Measurements from ENCODE around the gene CKAP5.

The CKAP5 gene

GRCh38 chr11:46874586-46874985, 28.5 kb upstream of the CKAP5 start:
- DNase-seq (no peak), ATAC-seq (replicated peaks) (peak; percentile 42 to 68)
- H3K4me3 Mint-ChIP-seq: no peak overlapping the region
- no peak overlapping the region for H3K27ac Mint-ChIP-seq
- peaks cover 0 to 6% of the 10 kb centered on the region in 2 donors for H3K27me3 Mint-ChIP-seq
- no peaks in the 10 kb centered on the region for H3K4me1 Mint-ChIP-seq
- H3K36me3 Mint-ChIP-seq: no peaks in the 10 kb centered on the region
- H3K9me3 Mint-ChIP-seq: no peaks in the 10 kb centered on the region

- Mint-ChIP-seq H3K36me3 (no peaks in the 10 kb centered on the region), H3K27ac (no peak overlapping the region), H3K4me1 (no peaks in the 10 kb centered on the region), H3K4me3 (no peak overlapping the region), H3K27me3 (peaks cover 0 to 6% of the 10 kb centered on the region in 2 donors), H3K9me3 (no peaks in the 10 kb centered on the region)
- ATAC-seq (replicated peaks) (no peak), DNase-seq (no peak)
Observed at GRCh38 chr11:46868912-46869311, 22.8 kb upstream of the CKAP5 start.

- peaks cover 0 to 3% of the 10 kb centered on the region in 2 donors for H3K9me3 Mint-ChIP-seq
- H3K27me3 Mint-ChIP-seq: no peaks in the 10 kb centered on the region
- H3K27ac Mint-ChIP-seq: no peak overlapping the region
- DNase-seq (no peak), ATAC-seq (replicated peaks) (no peak)
- no peaks in the 10 kb centered on the region for H3K4me1 Mint-ChIP-seq
- H3K4me3 Mint-ChIP-seq: no peak overlapping the region
- no peaks in the 10 kb centered on the region for H3K36me3 Mint-ChIP-seq
Observed at GRCh38 chr11:46865340-46865739, 19.3 kb upstream of the CKAP5 start.

GRCh38 chr11:46860218-46860617, 14.1 kb upstream of the CKAP5 start:
- no peak for ATAC-seq (replicated peaks)
- Mint-ChIP-seq H3K9me3 (peaks cover 0 to 3% of the 10 kb centered on the region in 2 donors), H3K27me3 (no peaks in the 10 kb centered on the region), H3K4me3 (no peak overlapping the region), H3K4me1 (peaks cover 0 to 3% of the 10 kb centered on the region in 2 donors), H3K27ac (no peak overlapping the region), H3K36me3 (no peaks in the 10 kb centered on the region)
- DNase-seq: no peak

- Mint-ChIP-seq H3K27me3 (no peaks in the 10 kb centered on the region), H3K4me1 (peaks cover 0 to 3% of the 10 kb centered on the region in 2 donors), H3K4me3 (no peak overlapping the region), H3K9me3 (peaks cover 0 to 3% of the 10 kb centered on the region in 2 donors), H3K27ac (no peak overlapping the region), H3K36me3 (no peaks in the 10 kb centered on the region)
- no peak for DNase-seq
- ATAC-seq (replicated peaks): no peak
Observed at GRCh38 chr11:46858920-46859546, 13.0 kb upstream of the CKAP5 start.

- no peak for ATAC-seq (replicated peaks)
- Mint-ChIP-seq H3K4me3 (no peak overlapping the region), H3K27me3 (no peaks in the 10 kb centered on the region), H3K4me1 (peaks cover 0 to 3% of the 10 kb centered on the region in 2 donors), H3K9me3 (peaks cover 0 to under 1% of the 10 kb centered on the region in 2 donors), H3K36me3 (no peaks in the 10 kb centered on the region), H3K27ac (no peak overlapping the region)
- no peak for DNase-seq
Observed at GRCh38 chr11:46857666-46858065, 11.6 kb upstream of the CKAP5 start.

GRCh38 chr11:46856605-46857343, 10.7 kb upstream of the CKAP5 start:
- no peaks in the 10 kb centered on the region for H3K27me3 Mint-ChIP-seq
- no peaks in the 10 kb centered on the region for H3K36me3 Mint-ChIP-seq
- H3K27ac Mint-ChIP-seq: no peak overlapping the region
- DNase-seq (no peak), ATAC-seq (replicated peaks) (no peak)
- no peaks in the 10 kb centered on the region for H3K9me3 Mint-ChIP-seq
- H3K4me3 Mint-ChIP-seq: no peak overlapping the region
- H3K4me1 Mint-ChIP-seq: peaks cover 0 to 3% of the 10 kb centered on the region in 2 donors

- Mint-ChIP-seq H3K4me3 (no peak overlapping the region), H3K9me3 (no peaks in the 10 kb centered on the region), H3K36me3 (no peaks in the 10 kb centered on the region), H3K27me3 (no peaks in the 10 kb centered on the region), H3K27ac (no peak overlapping the region), H3K4me1 (peaks cover 0 to 3% of the 10 kb centered on the region in 2 donors)
- DNase-seq (no peak), ATAC-seq (replicated peaks) (no peak)
Observed at GRCh38 chr11:46855863-46856262, 9.8 kb upstream of the CKAP5 start.

- Mint-ChIP-seq H3K27me3 (no peaks in the 10 kb centered on the region), H3K4me3 (no peak overlapping the region), H3K36me3 (no peaks in the 10 kb centered on the region), H3K4me1 (peaks cover 0 to 3% of the 10 kb centered on the region in 2 donors), H3K9me3 (no peaks in the 10 kb centered on the region), H3K27ac (no peak overlapping the region)
- ATAC-seq (replicated peaks): no peak
- DNase-seq: no peak
Observed at GRCh38 chr11:46855167-46855566, 9.1 kb upstream of the CKAP5 start.

- Mint-ChIP-seq H3K4me1 (peaks cover 0 to 11% of the 10 kb centered on the region in 2 donors), H3K36me3 (no peaks in the 10 kb centered on the region), H3K9me3 (no peaks in the 10 kb centered on the region), H3K27me3 (no peaks in the 10 kb centered on the region), H3K4me3 (no peak overlapping the region), H3K27ac (no peak overlapping the region)
- DNase-seq: no peak
- ATAC-seq (replicated peaks): no peak
Observed at GRCh38 chr11:46850829-46851380, 4.8 kb upstream of the CKAP5 start.

GRCh38 chr11:46849631-46850030, 3.6 kb upstream of the CKAP5 start:
- H3K9me3 Mint-ChIP-seq: no peaks in the 10 kb centered on the region
- no peak overlapping the region for H3K27ac Mint-ChIP-seq
- H3K4me1 Mint-ChIP-seq: peaks cover 3 to 18% of the 10 kb centered on the region in 2 donors
- DNase-seq: no peak
- no peak overlapping the region for H3K4me3 Mint-ChIP-seq
- no peaks in the 10 kb centered on the region for H3K27me3 Mint-ChIP-seq
- ATAC-seq (replicated peaks): no peak
- no peaks in the 10 kb centered on the region for H3K36me3 Mint-ChIP-seq

GRCh38 chr11:46846510-46846830, 390 bp upstream of the CKAP5 start:
- H3K36me3 Mint-ChIP-seq: peaks cover 0 to 8% of the 10 kb centered on the region in 2 donors
- no peaks in the 10 kb centered on the region for H3K9me3 Mint-ChIP-seq
- H3K4me1 Mint-ChIP-seq: peaks cover 9 to 33% of the 10 kb centered on the region in 2 donors
- DNase-seq (no peak), ATAC-seq (replicated peaks) (peak; percentile 11 to 13)
- no peaks in the 10 kb centered on the region for H3K27me3 Mint-ChIP-seq
- H3K27ac Mint-ChIP-seq: peak overlapping the region; percentile 99
- peak overlapping the region; percentile 99 for H3K4me3 Mint-ChIP-seq

GRCh38 chr11:46845440-46845739, 690 bp downstream of the CKAP5 start:
- Mint-ChIP-seq H3K4me3 (peak overlapping the region; percentile 93 to 99), H3K4me1 (peaks cover 9 to 33% of the 10 kb centered on the region in 2 donors), H3K36me3 (peaks cover 0 to 8% of the 10 kb centered on the region in 2 donors), H3K27ac (peak overlapping the region; percentile 94), H3K9me3 (no peaks in the 10 kb centered on the region), H3K27me3 (no peaks in the 10 kb centered on the region)
- no peak for DNase-seq
- ATAC-seq (replicated peaks): peak; percentile 36 to 37

GRCh38 chr11:46840116-46840515, 6.0 kb downstream of the CKAP5 start:
- ATAC-seq (replicated peaks) (no peak), DNase-seq (no peak)
- peaks cover 13 to 30% of the 10 kb centered on the region in 2 donors for H3K4me1 Mint-ChIP-seq
- no peak overlapping the region for H3K4me3 Mint-ChIP-seq
- H3K27ac Mint-ChIP-seq: no peak overlapping the region
- no peaks in the 10 kb centered on the region for H3K9me3 Mint-ChIP-seq
- peaks cover 3 to 11% of the 10 kb centered on the region in 2 donors for H3K36me3 Mint-ChIP-seq
- H3K27me3 Mint-ChIP-seq: no peaks in the 10 kb centered on the region

- H3K4me3 Mint-ChIP-seq: no peak overlapping the region
- no peaks in the 10 kb centered on the region for H3K9me3 Mint-ChIP-seq
- peaks cover 11 to 18% of the 10 kb centered on the region in 2 donors for H3K4me1 Mint-ChIP-seq
Observed at GRCh38 chr11:46838501-46838900, 7.6 kb downstream of the CKAP5 start.

More at GRCh38 chr11:46838501-46838900, 7.6 kb downstream of the CKAP5 start:
- H3K36me3 Mint-ChIP-seq: peaks cover 3 to 9% of the 10 kb centered on the region in 2 donors
- no peak for ATAC-seq (replicated peaks)
- no peak overlapping the region for H3K27ac Mint-ChIP-seq
- no peaks in the 10 kb centered on the region for H3K27me3 Mint-ChIP-seq
- DNase-seq: no peak

All from stimulated activated naive B cell treated with anti-CD40 and anti-IgM and Interleukin-4, amounts not matched to agents 10 μg/mL and 1 μg/mL and 100 μg/mL, for 72 hours (primary cell).